HEK293T (cell line): ENCODE data around the gene PDZD8.

Experiments
- CTCF ChIA-PET: fragments of 350-600 bp; formaldehyde crosslinking; extraction: SDS; loops from one replicate; lab custom pipeline; 2021; ENCODE audit warnings: antibody characterized with exemption, inconsistent platforms; lab: Yijun Ruan, JAX
- POLR2A ChIA-PET: fragments of 350-600 bp; formaldehyde crosslinking; extraction: SDS; loops from one replicate; lab custom pipeline; 2020; ENCODE audit warnings: antibody characterized with exemption, inconsistent platforms; lab: Yijun Ruan, JAX
- DNase-seq: peaks from one replicate; pipeline ENCODE4 v3.0.0; 2012; ENCODE audit warnings: mixed read lengths; ENCODE audit errors: extremely low spot score
- ARNT ChIP-seq: fragments of 450-650 bp; IDR thresholded peaks from 2 replicates; pipeline ENCODE4 v1.6.1; 2017; ENCODE audit warnings: mild to moderate bottlenecking
- BHLHE40 ChIP-seq: fragments of 450-650 bp; IDR thresholded peaks from 2 replicates; pipeline ENCODE4 v1.6.1; 2016; ENCODE audit warnings: mild to moderate bottlenecking, moderate library complexity, borderline replicate concordance
- CTBP1 ChIP-seq: fragments of 450-650 bp; IDR thresholded peaks from 2 replicates; pipeline ENCODE4 v1.6.1; 2016; ENCODE audit warnings: borderline replicate concordance
- ELF4 ChIP-seq: fragments of 450-650 bp; IDR thresholded peaks from 2 replicates; pipeline ENCODE4 v1.6.1; 2017; ENCODE audit warnings: antibody characterized with exemption
- FOXA1 ChIP-seq: fragments of 450-650 bp; IDR thresholded peaks from 2 replicates; pipeline ENCODE4 v1.6.1; 2016; ENCODE audit warnings: mild to moderate bottlenecking
- FOXK2 ChIP-seq: fragments of 450-650 bp; IDR thresholded peaks from 2 replicates; pipeline ENCODE4 v1.6.1; 2016; ENCODE audit warnings: mild to moderate bottlenecking
- FOXM1 ChIP-seq: fragments of 450-650 bp; IDR thresholded peaks from 2 replicates; pipeline ENCODE4 v1.6.1; 2017; ENCODE audit warnings: mild to moderate bottlenecking, borderline replicate concordance
- HDGF ChIP-seq: fragments of 450-650 bp; IDR thresholded peaks from 2 replicates; pipeline ENCODE4 v1.6.1; 2017; ENCODE audit warnings: antibody characterized with exemption, borderline replicate concordance
- L3MBTL2 ChIP-seq: fragments of 450-650 bp; conservative IDR thresholded peaks from 2 replicates; pipeline ENCODE4 v1.6.1; 2016; ENCODE audit warnings: mild to moderate bottlenecking
- LEF1 ChIP-seq: fragments of 450-650 bp; IDR thresholded peaks from 2 replicates; pipeline ENCODE4 v1.6.1; 2017; ENCODE audit warnings: mild to moderate bottlenecking, borderline replicate concordance
- NFRKB ChIP-seq: fragments of 450-650 bp; IDR thresholded peaks from 2 replicates; pipeline ENCODE4 v1.6.1; 2016; ENCODE audit warnings: mild to moderate bottlenecking, moderate library complexity
- SP1 ChIP-seq: fragments of 450-650 bp; IDR thresholded peaks from 2 replicates; pipeline ENCODE4 v1.6.1; 2017
- SUZ12 ChIP-seq: fragments of 450-650 bp; IDR thresholded peaks from 2 replicates; pipeline ENCODE4 v1.6.1; 2016; ENCODE audit warnings: mild to moderate bottlenecking
- TARDBP ChIP-seq: fragments of 450-650 bp; IDR thresholded peaks from 2 replicates; pipeline ENCODE4 v1.6.1; 2016
- ZNF384 ChIP-seq: fragments of 450-650 bp; IDR thresholded peaks from 2 replicates; pipeline ENCODE4 v1.6.1; 2016
- TF ChIP-seq, protein P1 (sequence below): fragments of 450-650 bp; IDR thresholded peaks from 2 replicates; pipeline ENCODE4 v1.6.1; 2016

The PDZD8 gene

DNA sequence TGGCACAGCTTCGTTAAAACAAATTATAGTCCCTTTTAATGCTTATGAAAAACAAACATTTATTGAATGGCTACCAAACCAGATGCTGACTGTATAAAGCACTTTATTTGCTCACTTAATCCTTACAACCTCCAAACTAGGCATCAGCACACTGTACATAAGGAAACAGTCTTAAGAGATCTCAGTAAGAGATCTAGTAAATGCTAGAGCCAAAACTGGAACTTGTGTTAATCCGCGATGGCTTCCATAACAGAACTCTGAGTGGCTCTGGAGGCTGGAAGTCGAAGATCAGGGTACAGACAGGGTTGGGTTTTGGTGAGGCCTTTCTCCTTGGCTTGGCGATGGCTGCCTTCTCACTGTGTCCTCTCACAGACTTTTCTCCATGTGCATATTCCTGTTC is 27.0 kb downstream of the PDZD8 start:
- CTCF ChIA-PET = no interaction called here
- no peak for DNase-seq
- POLR2A ChIA-PET = no interaction called here
- TF ChIP-seq, protein P1, sequence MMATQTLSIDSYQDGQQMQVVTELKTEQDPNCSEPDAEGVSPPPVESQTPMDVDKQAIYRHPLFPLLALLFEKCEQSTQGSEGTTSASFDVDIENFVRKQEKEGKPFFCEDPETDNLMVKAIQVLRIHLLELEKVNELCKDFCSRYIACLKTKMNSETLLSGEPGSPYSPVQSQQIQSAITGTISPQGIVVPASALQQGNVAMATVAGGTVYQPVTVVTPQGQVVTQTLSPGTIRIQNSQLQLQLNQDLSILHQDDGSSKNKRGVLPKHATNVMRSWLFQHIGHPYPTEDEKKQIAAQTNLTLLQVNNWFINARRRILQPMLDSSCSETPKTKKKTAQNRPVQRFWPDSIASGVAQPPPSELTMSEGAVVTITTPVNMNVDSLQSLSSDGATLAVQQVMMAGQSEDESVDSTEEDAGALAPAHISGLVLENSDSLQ = no peak
- TF ChIP-seq FOXA1 (no peak), CTBP1 (no peak), TARDBP (no peak), SP1 (no peak), FOXK2 (no peak), FOXM1 (no peak)

DNA sequence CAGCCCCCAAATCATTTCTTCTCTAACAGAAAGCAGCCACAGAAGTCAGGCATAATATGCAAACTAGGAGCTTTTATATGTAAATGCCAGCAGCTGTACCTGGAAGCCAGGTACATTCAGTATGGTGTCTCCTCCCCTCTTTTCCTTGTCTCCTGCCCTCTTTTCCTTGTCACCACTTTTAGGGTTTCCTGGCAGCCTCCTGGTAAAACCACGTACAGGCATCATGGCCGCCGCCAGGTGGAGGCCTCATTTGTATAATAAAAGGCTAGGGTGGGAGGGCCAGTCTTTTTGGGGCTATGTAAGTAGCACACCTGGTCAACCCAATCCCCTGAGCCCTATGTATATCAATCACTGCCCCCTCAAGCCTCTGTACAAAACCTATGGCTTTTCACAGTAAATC is 28.7 kb downstream of the PDZD8 start:
- TF ChIP-seq ARNT (no peak), ZNF384 (no peak), L3MBTL2 (no peak), HDGF (no peak), NFRKB (no peak), FOXM1 (no peak), FOXA1 (no peak), LEF1 (no peak), SUZ12 (no peak), ELF4 (no peak), BHLHE40 (no peak), TARDBP (no peak), SP1 (no peak)
- TF ChIP-seq, protein P1 = no peak
- no peak for DNase-seq
- POLR2A ChIA-PET = interaction anchor here (0.5 kb wide), 1 partner anchor 24 kb away, joined by 3 read pairs; no protein-coding TSS in a partner anchor
- CTCF ChIA-PET = no interaction called here

DNA sequence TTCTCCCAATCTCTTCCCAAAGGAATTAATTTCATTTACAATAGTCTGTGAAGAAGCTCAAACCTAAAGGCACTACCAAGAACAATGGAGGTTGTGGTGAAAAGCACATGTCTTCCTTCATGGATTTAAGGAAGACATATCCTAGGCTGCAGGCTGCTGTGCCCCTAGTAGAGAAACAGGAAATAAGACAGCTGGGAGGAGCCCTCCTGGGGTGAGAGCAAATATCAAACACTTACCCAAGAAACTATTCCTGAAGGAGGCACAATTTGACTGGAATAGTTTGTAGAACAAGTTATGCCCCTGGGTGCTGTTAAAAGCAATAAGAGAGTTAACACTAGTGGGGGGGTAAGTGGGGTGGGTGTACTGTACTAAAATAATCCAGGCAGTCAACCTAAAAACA is 30.1 kb downstream of the PDZD8 start:
- no peak for TF ChIP-seq HDGF
- TF ChIP-seq ZNF384 = no peak
- no peak for TF ChIP-seq NFRKB
- no peak for TF ChIP-seq SUZ12
- TF ChIP-seq, protein P1 = no peak
- no peak for TF ChIP-seq BHLHE40
- no peak for TF ChIP-seq LEF1
- TF ChIP-seq CTBP1 = no peak
- no peak for TF ChIP-seq FOXK2
- TF ChIP-seq ARNT = no peak
- no peak for TF ChIP-seq FOXM1
- no peak for TF ChIP-seq L3MBTL2
- no peak for TF ChIP-seq TARDBP
- no peak for TF ChIP-seq SP1
- no peak for TF ChIP-seq FOXA1
- TF ChIP-seq ELF4 = no peak
- peak; percentile 24 for DNase-seq
- ChIA-PET CTCF (interaction anchor here (0.6 kb wide), 1 partner anchor 26 kb away, joined by 3 read pairs; no protein-coding TSS in a partner anchor), POLR2A (interaction anchor here (1.0 to 1.9 kb wide), 2 partner anchors 15 to 29 kb away, joined by 3 to 6 read pairs; no protein-coding TSS in a partner anchor)

DNA sequence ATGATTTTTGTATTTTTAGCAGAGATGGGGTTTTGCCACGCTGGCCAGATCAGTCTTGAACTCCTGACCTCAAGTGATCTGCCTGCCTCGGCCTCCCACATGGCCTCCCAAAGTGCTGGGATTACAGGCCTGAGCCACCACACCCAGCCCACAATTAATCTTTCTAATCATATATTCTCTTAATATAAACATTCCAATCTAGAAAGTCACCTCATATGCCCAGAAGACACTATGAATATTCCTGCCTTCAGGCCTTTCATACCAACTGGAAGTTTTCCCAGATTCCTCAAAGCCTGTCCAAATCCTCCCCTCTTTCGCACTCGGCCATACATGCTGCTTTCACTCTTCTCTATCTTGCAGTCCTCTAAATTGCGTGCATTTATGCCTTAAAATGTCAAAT is 32.6 kb downstream of the PDZD8 start:
- ChIA-PET CTCF (no interaction called here), POLR2A (interaction anchor here (1.1 kb wide), 1 partner anchor 32 kb away, joined by 3 read pairs; no protein-coding TSS in a partner anchor)
- no peak for DNase-seq
- TF ChIP-seq, protein P1 = no peak
- TF ChIP-seq L3MBTL2 = no peak
- no peak for TF ChIP-seq TARDBP
- no peak for TF ChIP-seq NFRKB

DNA sequence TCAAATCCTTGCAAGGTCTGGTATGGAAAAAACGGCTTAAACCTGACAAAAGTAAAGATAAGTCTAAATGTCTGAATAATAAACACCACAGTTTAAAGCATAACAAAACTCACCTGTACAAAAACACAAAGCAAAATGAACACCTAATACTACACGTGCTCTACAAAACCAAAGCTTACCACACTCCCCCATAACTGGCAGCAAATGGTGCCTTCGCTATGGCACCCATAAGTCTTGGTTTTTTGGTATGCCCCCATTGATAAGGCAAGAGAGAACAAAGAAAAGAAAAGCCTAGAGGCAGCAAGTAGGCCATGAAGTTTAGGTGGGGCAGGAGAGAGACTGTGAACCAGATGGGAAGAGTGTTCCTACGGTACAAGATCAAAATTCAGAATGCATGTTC is 34.2 kb downstream of the PDZD8 start:
- no peak for TF ChIP-seq HDGF
- TF ChIP-seq, protein P1 = no peak
- TF ChIP-seq ELF4 = no peak
- TF ChIP-seq FOXK2 = no peak
- no peak for TF ChIP-seq FOXA1
- TF ChIP-seq SUZ12 = no peak
- TF ChIP-seq TARDBP = no peak
- TF ChIP-seq CTBP1 = no peak
- TF ChIP-seq ZNF384 = no peak
- no peak for TF ChIP-seq FOXM1
- TF ChIP-seq L3MBTL2 = no peak
- ChIA-PET POLR2A (no interaction called here), CTCF (no interaction called here)
- DNase-seq = no peak

DNA sequence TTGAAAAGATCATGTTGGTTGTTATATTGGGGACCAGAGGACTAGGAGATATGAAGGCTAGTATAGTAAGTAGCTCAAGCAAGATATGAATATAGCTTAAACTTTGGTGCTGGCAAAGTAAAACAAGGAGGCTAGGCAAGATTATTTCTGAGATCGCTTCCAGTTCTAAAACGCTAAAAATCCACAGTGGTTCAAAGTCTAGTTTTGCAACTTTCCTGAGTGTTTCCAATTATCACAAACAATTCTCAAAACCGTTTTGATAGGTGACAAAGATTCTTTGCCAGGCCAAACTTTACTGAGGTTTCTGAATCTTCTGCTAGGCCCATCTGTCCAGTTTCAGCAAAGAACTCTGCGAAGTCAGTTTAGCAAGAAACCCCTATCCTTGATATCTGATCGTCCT is 35.3 kb downstream of the PDZD8 start:
- DNase-seq = no peak
- TF ChIP-seq FOXM1 (no peak), FOXK2 (no peak), ZNF384 (no peak), ELF4 (no peak), SP1 (no peak), L3MBTL2 (no peak), LEF1 (no peak), HDGF (no peak), TARDBP (no peak), FOXA1 (no peak), ARNT (no peak), NFRKB (no peak), SUZ12 (no peak), CTBP1 (no peak), BHLHE40 (no peak)
- TF ChIP-seq, protein P1 = no peak
- POLR2A ChIA-PET = no interaction called here
- CTCF ChIA-PET = no interaction called here
